Dedifferentiated amniotic fluid mesenchymal stem cell (primary cell): Measurements from ENCODE around the gene WSB2.
A peak's percentile ranks its signal among the peaks of the same experiment; 100 is the strongest.

Source experiments
- DNase-seq: peaks from one replicate; pipeline ENCODE4 v3.0.0-alpha.2; 2016; ENCODE audit errors: extremely low spot score

Gene WSB2

DNA sequence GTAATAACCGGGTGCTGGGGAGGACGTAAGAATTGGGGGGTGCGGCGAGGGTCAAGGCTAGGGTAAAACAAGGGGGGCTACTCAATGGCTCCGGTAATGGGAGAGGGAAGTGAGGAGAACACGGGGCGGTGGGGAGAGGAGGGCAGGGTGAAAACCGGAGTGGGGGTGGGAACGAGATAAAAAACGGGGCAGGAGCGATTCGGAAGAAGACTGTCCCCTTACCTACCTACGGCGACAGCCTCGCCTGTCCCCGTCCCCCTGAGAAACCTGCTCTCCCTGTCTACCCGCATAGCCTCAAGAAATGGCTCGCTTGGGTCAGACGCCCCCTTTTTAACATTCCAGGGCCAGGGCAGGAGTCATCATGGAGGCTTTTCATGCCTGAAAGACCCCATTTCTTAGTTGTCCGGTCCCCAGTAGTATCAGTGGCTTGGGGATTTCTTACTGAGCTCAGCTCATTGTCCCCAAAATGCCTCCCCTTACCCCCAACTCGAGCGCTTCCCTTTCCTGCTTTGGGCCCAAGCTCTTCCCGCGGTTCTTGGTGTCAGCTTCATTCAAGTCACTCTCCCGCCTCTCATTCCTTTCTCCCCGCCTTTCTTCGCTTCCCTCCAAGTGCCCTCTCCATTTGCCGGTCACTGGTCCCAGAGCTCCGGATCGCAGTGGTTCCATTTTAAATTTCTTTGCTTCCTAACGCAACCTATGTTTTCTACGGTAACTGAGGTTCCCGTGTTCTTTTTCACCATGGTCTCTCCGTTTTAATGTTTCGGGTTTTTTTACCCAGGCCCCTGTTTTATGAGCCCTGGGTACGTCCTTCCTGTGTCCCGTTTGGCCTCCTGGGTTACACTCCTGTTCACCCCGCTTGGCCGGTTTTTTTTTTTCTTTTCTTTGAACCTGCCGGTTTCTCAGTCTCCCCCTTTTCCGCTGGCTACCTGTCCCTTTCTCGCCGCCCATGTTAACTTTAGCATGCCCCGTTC, 1.2 kb upstream of the WSB2 start:
- peak; percentile 31 for DNase-seq

DNA sequence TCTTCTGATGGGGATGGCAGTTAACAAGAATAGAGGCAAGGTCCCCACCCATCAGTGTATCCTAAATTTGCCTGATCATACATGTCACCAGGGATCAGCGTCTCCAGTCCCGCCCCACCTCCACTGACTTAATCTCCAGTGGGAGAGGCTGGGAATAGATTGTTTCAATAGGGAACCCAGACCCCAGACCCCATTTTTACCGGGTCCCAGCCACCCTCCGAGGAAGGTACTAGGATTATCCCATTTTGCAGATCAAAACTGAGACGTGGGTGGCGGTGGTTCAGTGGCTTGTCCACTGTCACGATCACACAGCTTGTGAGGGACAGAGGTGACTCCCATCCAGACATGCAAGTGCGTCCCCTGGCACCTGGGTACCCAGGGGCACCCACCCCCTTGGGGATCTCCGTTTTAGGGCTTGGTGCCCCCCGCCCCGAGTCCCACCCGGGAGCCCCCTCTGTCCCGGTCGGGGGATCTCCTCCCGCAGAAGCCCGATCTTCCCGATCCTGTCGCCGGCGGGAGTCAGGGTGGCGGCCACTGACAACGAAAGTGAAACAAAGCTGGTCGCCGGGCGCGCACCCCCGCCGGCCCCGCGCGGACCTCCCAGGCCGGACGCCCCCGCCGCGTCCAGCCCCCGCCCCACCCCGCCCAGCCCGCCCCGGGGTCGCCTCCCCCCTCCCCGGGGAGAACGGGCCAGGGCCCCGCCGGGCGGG, 523 bp downstream of the WSB2 start:
- no peak for DNase-seq

DNA sequence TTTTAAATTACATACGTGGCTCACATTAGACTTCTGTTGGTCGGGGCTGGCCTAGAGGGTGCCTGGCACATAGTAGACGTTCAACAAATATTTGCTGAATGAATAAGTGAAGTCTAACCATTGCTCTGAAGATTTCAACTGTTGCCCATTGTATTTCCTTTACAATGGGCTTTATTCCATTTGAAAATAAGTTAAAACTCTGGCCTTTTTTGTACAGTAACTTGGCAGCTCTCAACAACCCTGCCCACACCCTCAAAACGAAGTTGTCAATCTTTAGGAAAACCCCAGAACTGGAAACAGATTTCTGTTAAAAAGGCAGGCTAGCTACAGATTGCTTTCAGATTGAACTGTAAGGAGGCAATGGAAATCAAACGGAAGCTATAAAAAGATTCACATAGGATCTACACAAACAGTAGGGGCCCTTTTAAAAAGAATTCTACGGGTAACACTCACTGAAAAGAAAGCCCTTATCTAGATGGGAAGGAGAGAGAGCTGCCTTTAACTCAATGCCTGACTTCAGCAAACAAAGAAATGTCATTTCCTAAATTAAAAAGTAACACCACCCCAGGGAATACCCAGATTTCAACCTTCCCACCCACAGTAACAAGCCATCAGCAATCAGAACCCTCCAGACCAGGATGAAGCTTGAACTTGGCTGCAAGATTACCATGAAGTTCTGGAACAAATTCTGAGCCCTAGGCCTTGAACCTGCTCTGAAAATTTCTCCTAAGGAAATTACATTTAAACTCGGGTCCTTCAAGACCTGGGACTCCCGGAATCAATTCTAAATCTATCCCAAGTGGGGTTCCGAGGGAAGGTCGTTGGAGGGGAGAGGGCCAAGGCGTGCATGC, 1.4 kb downstream of the WSB2 start:
- DNase-seq: peak; percentile 35

DNA sequence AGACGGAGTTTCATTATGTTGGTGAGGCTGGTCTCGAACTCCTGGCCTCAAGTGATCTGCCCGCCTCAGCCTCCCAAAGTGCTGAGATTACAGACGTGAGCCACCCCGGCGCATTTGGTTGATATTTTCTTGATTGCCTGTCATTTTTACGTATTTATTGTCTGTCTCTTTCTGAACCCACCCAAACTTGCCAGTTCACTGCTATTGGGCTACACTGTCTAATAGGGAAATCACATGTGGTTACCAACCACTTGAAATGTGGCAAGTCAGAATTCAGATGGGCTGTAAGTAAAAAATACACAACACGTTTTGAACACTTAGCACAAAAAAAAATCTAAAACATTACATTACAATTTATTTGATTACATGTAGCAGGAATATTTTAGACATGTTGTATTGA, 2.1 kb downstream of the WSB2 start:
- DNase-seq: no peak

DNA sequence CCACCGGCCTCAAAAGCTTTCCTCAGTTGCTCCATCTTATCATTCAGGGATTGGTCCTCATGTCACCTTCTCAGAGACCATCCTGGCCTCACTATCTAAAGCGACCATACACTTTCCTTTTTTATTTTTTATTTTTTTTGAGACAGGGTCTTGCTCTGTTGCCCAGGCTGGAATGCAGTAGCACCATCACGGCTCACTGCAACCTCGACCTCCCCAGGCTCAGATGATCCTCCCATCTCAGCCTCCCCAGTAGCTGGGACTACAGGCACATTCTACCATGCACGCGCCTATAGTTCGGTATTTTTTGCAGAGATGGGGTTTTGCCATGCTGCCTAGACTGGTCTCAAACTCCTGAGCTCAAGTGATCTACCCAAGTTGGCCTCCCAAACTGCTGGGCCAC, 2.8 kb downstream of the WSB2 start:
- no peak for DNase-seq

DNA sequence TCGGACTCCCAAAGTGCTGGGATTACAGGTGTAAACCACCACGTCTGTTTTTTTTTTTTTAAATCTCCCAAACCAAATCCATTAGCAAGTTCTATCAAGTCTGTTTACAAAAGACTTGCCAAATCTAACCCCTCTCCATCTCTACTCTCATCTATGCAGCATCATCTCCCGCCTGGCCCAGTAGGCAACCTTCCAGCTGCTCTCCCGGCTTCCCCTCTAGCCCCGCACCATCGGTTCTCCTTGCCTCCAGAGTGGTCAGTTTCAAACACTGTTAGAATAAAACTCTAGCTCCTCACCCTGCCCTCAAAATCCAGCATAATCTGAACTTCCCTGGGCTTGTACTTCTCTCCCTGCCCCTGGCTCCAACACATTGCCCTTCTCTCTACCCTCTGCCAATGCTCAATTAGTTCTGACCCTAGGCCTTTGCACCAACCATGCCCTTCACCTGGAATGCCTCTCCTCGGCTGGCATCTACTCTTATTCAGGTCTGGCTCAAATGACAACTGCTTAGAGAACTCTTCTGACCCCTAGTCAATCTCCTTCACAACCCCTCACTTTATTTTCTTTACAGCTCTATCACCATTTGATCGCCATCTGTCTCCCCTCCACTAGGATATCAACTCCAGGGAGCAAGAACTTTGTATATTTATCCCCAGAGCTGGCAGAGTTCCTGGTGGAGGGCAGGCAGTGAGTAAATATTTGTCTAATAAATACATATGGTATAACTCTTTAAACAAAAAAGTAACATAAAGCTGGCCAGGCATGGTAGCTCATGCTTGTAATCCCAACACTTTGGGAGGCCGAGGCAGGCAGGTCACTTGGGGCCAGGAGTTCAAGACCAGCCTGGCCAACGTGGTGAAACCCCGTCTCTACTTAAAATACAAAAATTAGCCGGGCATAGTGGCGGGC, 4.9 kb downstream of the WSB2 start:
- DNase-seq: no peak

DNA sequence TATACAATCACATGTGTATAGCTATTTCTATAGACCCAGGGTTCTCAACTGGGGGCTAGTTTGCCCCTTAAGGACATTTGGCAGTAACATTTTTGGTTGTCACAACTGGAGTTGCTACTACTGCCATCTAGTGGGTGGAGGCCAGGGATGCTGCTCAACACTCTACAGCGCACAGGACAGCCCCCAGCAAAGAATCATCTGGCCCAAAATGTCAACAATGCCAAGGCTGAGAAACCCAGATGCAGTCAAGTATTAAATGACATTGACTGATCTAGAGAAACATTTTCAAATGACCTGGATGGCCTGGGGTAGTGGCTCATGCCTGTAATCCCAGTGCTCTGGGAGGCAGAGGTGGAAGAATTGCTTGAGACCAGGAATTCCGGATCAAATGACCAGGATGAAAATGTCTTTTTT, 5.8 kb downstream of the WSB2 start:
- DNase-seq: no peak

DNA sequence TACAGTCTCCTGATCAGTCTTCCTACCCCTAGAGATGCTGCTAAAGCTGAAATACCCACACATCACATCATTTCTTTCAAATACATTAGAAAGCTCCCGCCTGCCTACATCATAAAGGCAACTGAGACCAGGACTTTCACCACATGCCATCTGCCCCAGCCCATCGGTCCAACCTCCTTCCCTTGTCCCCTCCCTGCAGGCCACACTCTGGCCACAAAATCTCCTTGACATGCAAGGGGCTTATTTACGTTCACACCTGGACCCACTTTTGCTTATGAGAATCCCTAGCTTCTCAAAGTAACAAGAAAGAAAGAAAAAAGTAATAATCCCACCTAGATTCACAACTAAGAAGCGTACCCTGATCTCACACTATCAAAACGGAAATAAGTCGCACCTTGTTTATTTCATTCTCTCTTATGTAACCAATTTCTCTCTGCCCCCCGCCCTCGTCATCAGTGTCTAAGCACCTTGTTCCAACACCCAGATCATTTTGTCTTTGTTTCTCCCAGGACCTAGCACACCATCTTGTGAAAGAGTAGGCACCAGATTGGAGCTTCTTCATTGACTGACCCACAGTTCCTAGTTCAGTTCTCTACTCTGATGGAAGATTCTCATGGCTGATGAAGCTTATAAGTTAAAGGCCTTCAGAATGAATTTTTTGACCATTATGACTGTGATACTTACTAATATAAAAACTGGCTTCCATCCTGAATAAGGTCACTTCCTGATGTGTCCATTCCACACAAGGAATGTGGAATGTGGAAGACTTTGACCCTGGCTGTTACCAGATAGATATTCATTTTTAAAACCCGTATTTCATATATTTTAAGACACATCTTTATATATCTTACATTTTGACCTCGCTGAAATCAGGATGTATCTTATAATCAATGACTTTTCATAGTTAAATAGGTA, 7.7 kb downstream of the WSB2 start:
- DNase-seq: no peak

DNA sequence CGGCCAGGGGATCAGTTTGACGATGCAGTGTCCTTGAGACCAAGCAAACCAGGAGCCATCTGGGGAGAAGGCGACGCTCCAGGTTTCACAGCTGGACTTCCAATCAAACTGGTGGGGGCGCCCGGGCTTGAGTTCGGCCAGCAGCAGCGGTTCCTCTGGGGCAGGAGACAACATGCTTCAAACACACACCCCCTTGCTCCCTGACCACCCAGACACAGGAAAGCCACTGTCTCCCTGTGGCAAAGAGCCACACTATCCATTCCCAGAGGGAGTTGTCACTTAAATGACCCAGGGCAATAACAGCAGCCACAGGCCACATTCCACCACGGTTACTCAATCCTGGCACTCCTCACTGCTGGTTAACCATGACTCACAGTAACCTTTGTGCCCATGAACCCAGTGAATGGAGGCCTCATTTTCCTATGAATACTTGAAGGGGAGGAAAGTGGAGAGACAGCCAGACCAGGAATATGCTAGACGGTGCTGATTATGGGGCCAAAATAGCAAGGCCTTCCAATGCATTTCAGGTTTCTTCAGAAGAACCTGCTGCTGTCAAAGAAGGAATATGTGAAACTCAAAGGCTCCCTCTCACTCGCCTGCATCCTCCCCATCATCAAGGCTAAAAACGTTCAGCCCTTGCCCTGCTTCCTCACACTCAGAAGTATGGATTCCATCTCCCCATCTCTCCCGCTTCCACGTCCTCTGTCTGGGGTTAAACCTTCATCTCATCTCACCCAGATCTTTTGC, 8.5 kb downstream of the WSB2 start:
- peak; percentile 94 for DNase-seq

DNA sequence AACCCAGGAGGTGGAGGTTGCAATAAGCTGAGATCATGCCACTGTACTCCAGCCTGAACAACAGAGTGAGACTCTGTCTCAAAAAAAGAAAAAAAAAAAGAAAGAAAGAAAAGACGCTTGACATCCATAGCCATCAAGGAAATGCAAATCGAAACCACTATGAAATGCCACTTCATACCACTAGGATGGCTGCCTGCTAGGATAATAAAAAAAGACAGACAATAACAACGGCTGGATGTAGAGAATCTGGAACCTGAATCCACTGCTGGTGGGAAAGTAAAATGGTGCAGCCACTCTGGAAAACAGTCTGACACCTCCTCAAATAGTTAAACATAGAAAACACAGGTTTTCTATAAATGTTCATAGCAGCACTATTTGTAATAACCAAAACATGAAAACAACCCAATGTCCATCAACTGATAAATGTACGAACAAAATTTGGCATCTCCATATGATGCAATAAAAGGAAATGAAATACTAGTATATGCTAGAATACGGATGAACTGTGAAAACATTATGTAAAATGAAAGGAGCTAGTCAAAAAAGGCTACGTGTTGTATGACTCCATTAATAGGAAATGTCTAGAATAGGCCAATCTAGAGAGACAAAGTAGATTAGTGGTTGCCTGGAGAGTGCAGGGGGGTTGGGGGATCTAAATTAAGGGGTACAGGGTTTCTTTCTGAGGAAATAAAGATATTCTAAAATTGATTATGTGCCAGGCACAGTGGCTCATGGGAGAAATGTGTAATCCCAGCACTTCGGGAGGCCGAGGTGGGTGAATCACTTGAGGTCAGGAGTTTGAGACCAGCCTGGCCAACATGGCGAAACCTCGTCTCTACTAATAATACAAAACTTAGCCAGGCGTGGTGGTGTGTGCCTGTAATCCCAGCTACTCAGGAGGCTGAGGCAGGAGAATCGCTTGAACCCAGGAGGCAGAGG, 9.7 kb downstream of the WSB2 start:
- DNase-seq: no peak

DNA sequence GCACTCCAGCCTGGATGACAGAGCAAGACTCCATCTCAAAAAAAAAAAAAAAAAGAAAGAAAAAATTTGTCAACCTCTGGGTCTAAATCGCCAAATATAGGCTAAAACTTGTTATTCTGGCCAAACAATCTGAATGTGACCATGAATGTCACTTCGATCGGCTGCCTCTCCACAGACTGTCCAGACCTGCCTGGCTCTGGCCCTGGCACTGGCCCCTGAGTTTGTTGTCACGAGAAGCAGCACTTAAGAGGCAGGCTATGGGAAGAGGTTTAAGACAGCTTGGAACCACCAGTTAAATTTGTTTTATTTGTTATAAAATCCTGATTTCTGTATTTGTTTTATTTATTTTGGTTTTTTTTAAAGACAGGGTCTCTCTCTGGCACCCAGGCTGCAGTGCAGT, 14.5 kb downstream of the WSB2 start:
- DNase-seq: no peak

DNA sequence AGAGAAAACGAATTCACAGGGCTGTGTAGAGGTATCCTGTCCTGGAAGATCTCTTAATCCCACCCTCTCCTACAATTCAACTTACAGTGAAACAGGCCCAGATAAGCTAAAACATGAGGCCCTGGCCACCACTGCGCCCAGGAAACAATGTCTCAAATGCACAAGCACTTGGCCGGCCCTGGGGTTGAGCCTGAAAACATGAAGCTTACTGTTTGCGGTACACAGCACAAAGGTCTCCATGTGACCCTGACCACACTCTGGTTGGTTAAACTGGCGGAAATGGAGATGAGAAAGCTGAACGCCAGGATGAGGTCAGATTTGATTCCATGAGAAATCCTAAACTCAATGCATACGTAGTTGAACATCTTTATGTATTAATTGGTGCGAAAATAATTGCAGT, 16.4 kb downstream of the WSB2 start:
- no peak for DNase-seq

DNA sequence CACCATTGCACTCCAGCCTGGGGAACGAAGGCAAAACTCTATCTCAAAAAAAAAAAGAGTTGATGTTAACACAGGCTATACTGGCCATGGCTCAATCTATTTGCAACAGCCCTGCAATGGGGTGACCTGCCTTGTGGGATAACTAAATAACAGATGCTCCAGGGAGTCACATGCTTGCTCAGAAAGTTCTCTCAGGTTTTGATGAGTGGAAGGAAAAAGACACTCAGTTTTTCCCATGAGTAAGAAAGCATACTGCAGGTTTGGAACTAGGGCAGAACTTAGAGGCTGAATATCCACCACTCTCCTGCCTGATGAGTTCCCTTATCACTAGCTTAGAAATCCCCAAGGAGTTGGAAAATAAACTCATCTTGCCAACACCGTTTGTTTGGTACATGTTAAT, 16.9 kb downstream of the WSB2 start:
- DNase-seq: no peak

DNA sequence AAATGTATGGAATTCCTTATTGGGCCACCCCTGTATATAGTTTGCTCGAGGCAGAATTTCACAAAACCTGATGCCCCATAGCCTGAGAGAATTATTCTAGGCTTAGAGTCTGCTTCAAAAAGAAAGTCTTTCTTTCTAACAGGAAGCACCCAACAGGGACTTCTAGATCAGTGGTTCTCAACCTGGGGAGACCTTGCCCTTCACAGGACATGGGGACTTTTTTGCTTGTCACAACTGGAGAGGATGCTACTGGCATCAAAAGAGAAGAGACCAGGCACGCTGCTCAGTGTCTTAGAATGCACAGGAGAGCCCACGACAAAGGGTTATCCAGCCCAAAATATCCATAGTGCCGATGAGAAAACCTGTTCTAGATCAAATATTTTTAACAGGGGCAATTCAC, 18.9 kb downstream of the WSB2 start:
- no peak for DNase-seq

DNA sequence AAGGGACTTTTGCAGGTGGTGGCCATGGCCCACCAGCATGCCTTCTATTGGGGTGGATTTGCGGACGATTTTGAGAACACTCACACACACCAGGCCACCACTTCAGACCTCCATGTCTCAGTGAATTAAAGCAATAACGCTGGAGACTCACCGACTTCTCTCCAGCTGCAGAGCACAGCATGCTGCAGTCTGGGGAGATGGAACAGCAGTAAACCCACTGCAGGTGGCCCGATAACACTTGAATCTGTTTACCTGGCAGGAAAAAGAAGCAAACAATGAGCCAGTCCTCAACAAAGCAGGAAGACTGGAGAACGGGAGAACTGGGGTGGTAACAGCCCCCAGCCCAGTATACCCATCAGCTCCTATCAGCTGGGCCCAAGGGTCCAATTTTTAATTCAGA, 22.8 kb downstream of the WSB2 start:
- DNase-seq: no peak

DNA sequence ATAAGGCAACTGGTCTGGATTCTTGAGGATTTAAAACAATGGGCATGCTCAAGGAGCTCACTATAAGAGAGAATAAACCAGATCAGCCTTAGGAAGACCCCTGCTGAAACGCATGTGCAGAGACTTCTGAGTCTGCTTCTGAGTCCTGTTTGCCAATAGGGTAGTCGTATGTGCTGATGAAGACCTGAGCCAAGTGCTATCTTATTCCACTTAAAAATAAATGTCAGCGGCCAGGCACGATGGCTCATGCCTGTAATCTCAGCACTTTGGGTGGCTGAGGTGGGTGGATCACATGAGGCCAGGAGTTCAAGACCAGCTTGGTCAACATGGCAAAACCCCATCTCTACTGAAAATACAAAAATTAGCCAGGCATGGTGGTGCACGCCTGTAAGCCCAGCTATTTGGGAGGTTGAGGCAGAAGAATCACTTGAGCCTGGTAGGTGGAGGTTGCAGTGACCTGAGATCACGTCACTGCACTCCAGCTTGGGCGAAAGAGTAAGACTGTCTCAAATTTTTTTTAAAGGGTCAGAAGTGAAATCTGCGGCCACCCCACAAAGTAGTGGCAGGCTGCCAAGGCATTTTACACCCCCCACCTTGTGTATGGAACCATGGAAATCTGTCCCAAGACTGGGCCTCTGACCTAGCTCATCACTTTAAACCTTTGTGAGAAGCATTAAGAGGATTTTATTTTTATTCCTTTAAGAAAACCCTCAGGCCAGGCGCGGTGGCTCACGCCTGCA, 24.1 kb downstream of the WSB2 start:
- DNase-seq: no peak
